Memory B cell (primary cell): ENCODE results near the gene ARID3A.

Source experiments
- ATAC-seq: fragments of 150-1000 bp; cut with Tn5 transposase; 2 replicates; pipeline ENCODE4 v1.10.0; 2021; ENCODE audit warnings: low read depth, mild to moderate bottlenecking, moderate library complexity
- DNase-seq, 2 donors: peaks; one replicate each; pipeline ENCODE4 v3.0.0; 2022; ENCODE audit warnings: low spot score in 2 of 2
- H3K27ac Mint-ChIP-seq: one replicate; pipeline ENCODE4 v1.8.0; 2022; ENCODE audit warnings: mild to moderate bottlenecking, moderate library complexity, mixed read lengths
- H3K27me3 Mint-ChIP-seq: one replicate; pipeline ENCODE4 v1.8.0; 2022; ENCODE audit warnings: mixed read lengths
- H3K36me3 Mint-ChIP-seq: one replicate; pipeline ENCODE4 v1.8.0; 2022; ENCODE audit warnings: mild to moderate bottlenecking, mixed read lengths
- H3K4me1 Mint-ChIP-seq: one replicate; pipeline ENCODE4 v1.8.0; 2022; ENCODE audit warnings: mixed read lengths
- H3K4me3 Mint-ChIP-seq: one replicate; pipeline ENCODE4 v1.8.0; 2022; ENCODE audit warnings: mild to moderate bottlenecking, moderate library complexity, mixed read lengths
- H3K9me3 Mint-ChIP-seq: one replicate; pipeline ENCODE4 v1.8.0; 2022; ENCODE audit warnings: mixed read lengths

The ARID3A gene

GRCh38 chr19:1012334-1012733 lies 86.5 kb downstream of the ARID3A start:
- Mint-ChIP-seq H3K36me3 (peaks cover 4% of the 10 kb centered on the region), H3K4me1 (peaks cover 12% of the 10 kb centered on the region), H3K9me3 (no peaks in the 10 kb centered on the region), H3K27ac (no peak overlapping the region), H3K27me3 (no peaks in the 10 kb centered on the region), H3K4me3 (no peak overlapping the region)
- ATAC-seq (no peak), DNase-seq (no peak)

- ATAC-seq (no peak), DNase-seq (no peak)
- Mint-ChIP-seq H3K4me1 (peaks cover 19% of the 10 kb centered on the region), H3K36me3 (peaks cover 4% of the 10 kb centered on the region), H3K4me3 (no peak overlapping the region), H3K9me3 (no peaks in the 10 kb centered on the region), H3K27me3 (no peaks in the 10 kb centered on the region), H3K27ac (no peak overlapping the region)
Measured at GRCh38 chr19:1013218-1013617, 87.4 kb downstream of the ARID3A start.

- H3K36me3 Mint-ChIP-seq, result peaks cover 4% of the 10 kb centered on the region
- H3K27me3 Mint-ChIP-seq, result no peaks in the 10 kb centered on the region
- no peak for ATAC-seq
- DNase-seq, result no peak
- H3K9me3 Mint-ChIP-seq, result no peaks in the 10 kb centered on the region
- H3K4me3 Mint-ChIP-seq, result no peak overlapping the region
- H3K27ac Mint-ChIP-seq, result no peak overlapping the region
- peaks cover 21% of the 10 kb centered on the region for H3K4me1 Mint-ChIP-seq
Measured at GRCh38 chr19:1014161-1015060, 88.6 kb downstream of the ARID3A start.

GRCh38 chr19:1015061-1015781 lies 89.4 kb downstream of the ARID3A start:
- DNase-seq (no peak), ATAC-seq (no peak)
- Mint-ChIP-seq H3K27ac (no peak overlapping the region), H3K36me3 (peaks cover 4% of the 10 kb centered on the region), H3K4me1 (peaks cover 24% of the 10 kb centered on the region), H3K9me3 (no peaks in the 10 kb centered on the region), H3K4me3 (no peak overlapping the region), H3K27me3 (no peaks in the 10 kb centered on the region)

GRCh38 chr19:1015782-1016646 lies 90.2 kb downstream of the ARID3A start:
- H3K4me3 Mint-ChIP-seq, result peak overlapping the region; percentile 80

GRCh38 chr19:1016647-1017114 lies 90.8 kb downstream of the ARID3A start:
- H3K27ac Mint-ChIP-seq, result peak overlapping the region; percentile 84
- DNase-seq (no peak), ATAC-seq (no peak)
- H3K4me3 Mint-ChIP-seq, result peak overlapping the region; percentile 80
- H3K27me3 Mint-ChIP-seq, result no peaks in the 10 kb centered on the region
- no peaks in the 10 kb centered on the region for H3K9me3 Mint-ChIP-seq
- peaks cover 30% of the 10 kb centered on the region for H3K4me1 Mint-ChIP-seq
- peaks cover 3% of the 10 kb centered on the region for H3K36me3 Mint-ChIP-seq

More at GRCh38 chr19:1015782-1016646, 90.2 kb downstream of the ARID3A start:
- Mint-ChIP-seq H3K36me3 (peaks cover 4% of the 10 kb centered on the region), H3K9me3 (no peaks in the 10 kb centered on the region), H3K27me3 (no peaks in the 10 kb centered on the region), H3K27ac (no peak overlapping the region), H3K4me1 (peaks cover 24% of the 10 kb centered on the region)
- DNase-seq, result no peak
- no peak for ATAC-seq

GRCh38 chr19:1017115-1017905 lies 91.5 kb downstream of the ARID3A start:
- Mint-ChIP-seq H3K27ac (peak overlapping the region; percentile 84), H3K36me3 (peaks cover 3% of the 10 kb centered on the region), H3K4me3 (peak overlapping the region; percentile 80), H3K27me3 (no peaks in the 10 kb centered on the region), H3K9me3 (no peaks in the 10 kb centered on the region), H3K4me1 (peaks cover 30% of the 10 kb centered on the region)
- no peak for DNase-seq
- no peak for ATAC-seq

GRCh38 chr19:1017906-1018305 lies 92.1 kb downstream of the ARID3A start:
- Mint-ChIP-seq H3K4me1 (peaks cover 30% of the 10 kb centered on the region), H3K36me3 (peaks cover 3% of the 10 kb centered on the region)

GRCh38 chr19:1018393-1018792 lies 92.6 kb downstream of the ARID3A start:
- Mint-ChIP-seq H3K36me3 (peaks cover 3% of the 10 kb centered on the region), H3K4me3 (peak overlapping the region; percentile 96), H3K27me3 (no peaks in the 10 kb centered on the region), H3K4me1 (peaks cover 30% of the 10 kb centered on the region), H3K27ac (peak overlapping the region; percentile 84), H3K9me3 (no peaks in the 10 kb centered on the region)
- DNase-seq (no peak), ATAC-seq (no peak)

More at GRCh38 chr19:1017906-1018305, 92.1 kb downstream of the ARID3A start:
- no peak for DNase-seq
- H3K4me3 Mint-ChIP-seq, result peak overlapping the region; percentile 80
- no peaks in the 10 kb centered on the region for H3K9me3 Mint-ChIP-seq
- H3K27me3 Mint-ChIP-seq, result no peaks in the 10 kb centered on the region
- peak overlapping the region; percentile 84 for H3K27ac Mint-ChIP-seq
- no peak for ATAC-seq

GRCh38 chr19:1018932-1019615 lies 93.2 kb downstream of the ARID3A start:
- H3K4me3 Mint-ChIP-seq, result peak overlapping the region; percentile 96
- H3K9me3 Mint-ChIP-seq, result no peaks in the 10 kb centered on the region
- no peaks in the 10 kb centered on the region for H3K27me3 Mint-ChIP-seq
- peaks cover 30% of the 10 kb centered on the region for H3K4me1 Mint-ChIP-seq
- DNase-seq, result no peak
- no peak for ATAC-seq
- H3K27ac Mint-ChIP-seq, result peak overlapping the region; percentile 68
- peaks cover 3% of the 10 kb centered on the region for H3K36me3 Mint-ChIP-seq

GRCh38 chr19:1019616-1019961 lies 93.8 kb downstream of the ARID3A start:
- ATAC-seq (no peak), DNase-seq (no peak)
- Mint-ChIP-seq H3K4me1 (peaks cover 30% of the 10 kb centered on the region), H3K36me3 (peaks cover 3% of the 10 kb centered on the region), H3K4me3 (peak overlapping the region; percentile 96), H3K27me3 (no peaks in the 10 kb centered on the region), H3K9me3 (no peaks in the 10 kb centered on the region), H3K27ac (peak overlapping the region; percentile 100)

- peaks cover 32% of the 10 kb centered on the region for H3K4me1 Mint-ChIP-seq
- peak overlapping the region; percentile 96 for H3K4me3 Mint-ChIP-seq
- H3K9me3 Mint-ChIP-seq, result no peaks in the 10 kb centered on the region
- peak overlapping the region; percentile 100 for H3K27ac Mint-ChIP-seq
- no peak for ATAC-seq
- no peak for DNase-seq
- H3K27me3 Mint-ChIP-seq, result no peaks in the 10 kb centered on the region
- peaks cover 3% of the 10 kb centered on the region for H3K36me3 Mint-ChIP-seq
Measured at GRCh38 chr19:1019980-1020867, 94.4 kb downstream of the ARID3A start.
